HepG2 (cell line): ENCODE measurements around the gene TUT7. TPM values are rescaled to one million over a fixed set of nuclear protein-coding genes. Genes with fewer than 3 reads are reported as not detected.

Experiments
- AGO2 ChIP-seq: fragments of 200-400 bp; formaldehyde crosslinking; optimal IDR thresholded peaks from 2 replicates; pipeline ENCODE3; 2017; ENCODE audit warnings: mild to moderate bottlenecking, low read depth, low read length, moderate library complexity
- ARID2 ChIP-seq: sonication (generic); formaldehyde crosslinking; IDR thresholded peaks from 2 replicates; pipeline ENCODE4 v1.8.1; 2022; ENCODE audit warnings: mild to moderate bottlenecking, missing genetic modification reagents, borderline replicate concordance
- BRCA1 ChIP-seq: sonication (generic); formaldehyde crosslinking; IDR thresholded peaks from 2 replicates; pipeline ENCODE4 v1.4.0; 2020; ENCODE audit warnings: missing genetic modification reagents
- DDIT3 ChIP-seq: sonication (generic); formaldehyde crosslinking; IDR thresholded peaks from 2 replicates; pipeline ENCODE4 v1.4.0; 2020; ENCODE audit warnings: mild to moderate bottlenecking, missing genetic modification reagents
- FOXO4 ChIP-seq: sonication (generic); formaldehyde crosslinking; conservative IDR thresholded peaks from 2 replicates; pipeline ENCODE4 v1.8.1; 2023; ENCODE audit warnings: missing genetic modification reagents
- FOXP1 ChIP-seq, 2 experiments: fragments of 450-650 bp in 1 of 2; IDR thresholded peaks; 2 replicates each; pipeline ENCODE4 v1.6.1; 2017 to 2018; ENCODE audit warnings: antibody characterized with exemption in 1 of 2
- HIVEP1 ChIP-seq: sonication (generic); formaldehyde crosslinking; IDR thresholded peaks from 2 replicates; pipeline ENCODE4 v1.4.0; 2020; ENCODE audit warnings: mild to moderate bottlenecking, missing genetic modification reagents
- HNRNPUL1 ChIP-seq: fragments of 200-400 bp; formaldehyde crosslinking; IDR thresholded peaks from 2 replicates; pipeline ENCODE4 v1.6.1; 2017; ENCODE audit warnings: low read depth, mild to moderate bottlenecking, low read length, moderate library complexity
- KLF9 ChIP-seq: IDR thresholded peaks from 2 replicates; pipeline ENCODE4 v1.6.1; 2016; ENCODE audit warnings: low read depth
- NR2F1 ChIP-seq, 2 experiments: fragments of 450-650 bp in 1 of 2; formaldehyde crosslinking in 1 of 2; IDR thresholded peaks; 2 replicates each; pipeline versions ENCODE4 v1.5.0 to v1.6.1; 2016 to 2020; ENCODE audit warnings: mild to moderate bottlenecking in 1 of 2, missing compliant biosample characterization in 1 of 2, missing genetic modification reagents in 1 of 2, moderate library complexity in 1 of 2
- RFXAP ChIP-seq: sonication (generic); formaldehyde crosslinking; IDR thresholded peaks from 2 replicates; pipeline ENCODE4 v1.4.0; 2020; ENCODE audit warnings: missing genetic modification reagents, borderline replicate concordance
- TFDP2 ChIP-seq: sonication (generic); formaldehyde crosslinking; IDR thresholded peaks from 2 replicates; pipeline ENCODE4 v1.4.0; 2020; ENCODE audit warnings: missing genetic modification reagents
- UBTF ChIP-seq: sonication (generic); formaldehyde crosslinking; IDR thresholded peaks from 2 replicates; pipeline ENCODE4 v1.4.0; 2020; ENCODE audit warnings: mild to moderate bottlenecking, missing genetic modification reagents
- ZBTB7B ChIP-seq: sonication (generic); formaldehyde crosslinking; IDR thresholded peaks from 2 replicates; pipeline ENCODE4 v1.4.0; 2020; ENCODE audit warnings: missing genetic modification reagents
- ZMAT3 ChIP-seq: sonication (generic); formaldehyde crosslinking; conservative IDR thresholded peaks from 2 replicates; pipeline ENCODE4 v1.7.0; 2021; ENCODE audit warnings: missing genetic modification reagents
- ZNF138 ChIP-seq: sonication (generic); formaldehyde crosslinking; IDR thresholded peaks from 2 replicates; pipeline ENCODE4 v1.5.0; 2020; ENCODE audit warnings: mild to moderate bottlenecking, low read depth, missing genetic modification reagents
- ZNF234 ChIP-seq: sonication (generic); formaldehyde crosslinking; conservative IDR thresholded peaks from 2 replicates; pipeline ENCODE4 v1.5.1; 2020; ENCODE audit warnings: mild to moderate bottlenecking, missing genetic modification reagents
- ZNF251 ChIP-seq: sonication (generic); formaldehyde crosslinking; IDR thresholded peaks from 2 replicates; pipeline ENCODE4 v1.9.0; 2021; ENCODE audit warnings: mild to moderate bottlenecking, missing genetic modification reagents
- ZNF644 ChIP-seq: IDR thresholded peaks from 2 replicates; pipeline ENCODE4 v1.6.1; 2016; ENCODE audit warnings: low read depth
- ZNF674 ChIP-seq: sonication (generic); formaldehyde crosslinking; IDR thresholded peaks from 2 replicates; pipeline ENCODE4 v1.5.0; 2020; ENCODE audit warnings: low read depth, mild to moderate bottlenecking, missing genetic modification reagents
- ZNF839 ChIP-seq: sonication (generic); formaldehyde crosslinking; IDR thresholded peaks from 2 replicates; pipeline ENCODE4 v1.4.0; 2020; ENCODE audit warnings: missing genetic modification reagents, mild to moderate bottlenecking, borderline replicate concordance
- ZSCAN22 ChIP-seq: sonication (generic); formaldehyde crosslinking; IDR thresholded peaks from 2 replicates; pipeline ENCODE4 v1.4.0; 2020; ENCODE audit warnings: mild to moderate bottlenecking, missing genetic modification reagents
- ZSCAN29 ChIP-seq: sonication (generic); formaldehyde crosslinking; conservative IDR thresholded peaks from 2 replicates; pipeline ENCODE4 v1.4.0; 2020; ENCODE audit warnings: mild to moderate bottlenecking, missing genetic modification reagents
- polyA plus RNA-seq, 8 experiments: library from polyadenylated mRNA; depleted of rRNA in 3 of 8; stranded (reverse) in 7 of 8; unstranded in 1 of 8; fragments of >200 nt; fragmentation: Illumina TruSeq in 4 of 8; extraction: Trizol in 4 of 8; gene quantifications; 2 replicates each; pipeline versions ENCODE4 v1.2.1 to v1.2.3, GENCODE V29; 2011 to 2016; ENCODE audit warnings: low read depth in 4 of 8, missing spikeins in 1 of 8, mixed read lengths in 1 of 8; ENCODE audit not compliant: insufficient read depth in 1 of 8
- total RNA-seq, 5 experiments: library from RNA; depleted of rRNA; stranded (reverse); fragments of >200 nt; fragmentation: Illumina TruSeq; extraction: Trizol; gene quantifications; 2 replicates each; pipeline ENCODE4 v1.2.3, GENCODE V29; 2016; ENCODE audit warnings: low read depth in 1 of 5

The TUT7 gene
- total and polyA plus RNA-seq, 2 of the 13 experiments (the other 11 are each of a cell fraction or from before 2014, with no cell fraction given) = 12.0 to 19.4 TPM

GRCh38 chr9:86282077-86282978, 71.9 kb downstream of the TUT7 start, which contains the start of gene ISCA1 (continued):
- TF ChIP-seq UBTF (CRISPR knock-in tag) (peak; percentile 83), ZMAT3 (CRISPR knock-in tag) (peak; percentile 67), FOXP1 (IDR thresholded peaks at IDR 0.05) (no peak), FOXP1 (CRISPR knock-in tag; IDR thresholded peaks at IDR 0.05) (peak; percentile 34; the same call in 1 of the 2 replicates), BRCA1 (peak; percentile 78; the same call in 1 of the 2 replicates), DDIT3 (no peak), HIVEP1 (peak; percentile 99), ZNF234 (CRISPR knock-in tag) (no peak), ZNF674 (CRISPR knock-in tag) (no peak), HNRNPUL1 (0 out of 2 replicates have a peak, but pooled peaks have one; percentile 44), ZNF839 (CRISPR knock-in tag) (peak; percentile 16), ZBTB7B (peak; percentile 65; the same call in 1 of the 2 replicates), ZSCAN22 (CRISPR knock-in tag) (peak; percentile 80; the same call in 1 of the 2 replicates), NR2F1 (CRISPR knock-in tag; IDR thresholded peaks at IDR 0.05) (no peak; a peak in 1 of 4 replicates), FOXO4 (no peak), ZSCAN29 (CRISPR knock-in tag) (peak; percentile 78; the same call in 1 of the 2 replicates), AGO2 (peak; percentile 89), ZNF138 (CRISPR knock-in tag) (peak; percentile 62; the same call in 1 of the 2 replicates), TFDP2 (CRISPR knock-in tag) (no peak; the same call in 1 of the 2 replicates), ZNF251 (no peak), RFXAP (CRISPR knock-in tag) (peak; percentile 51; the same call in 1 of the 2 replicates), ARID2 (no peak), KLF9 (CRISPR knock-in tag) (no peak), ZNF644 (CRISPR knock-in tag) (no peak)
